IMR-90 (cell line): ENCODE measurements around the gene HDHD5. TPM values are rescaled to one million over a fixed set of nuclear protein-coding genes. Genes with fewer than 3 reads are reported as not detected.

Experiments used
- ATAC-seq: fragments of 200-7000 bp; cut with Tn5 transposase; 2 replicates; pipeline ENCODE4 v1.9.1; 2020; ENCODE audit warnings: low read depth, mild to moderate bottlenecking, moderate library complexity
- BruUV-seq: library from RNA; stranded (reverse); fragments of 400-500 nt; replicated peaks from 2 replicates; lab custom pipeline; 2021; lab: Mats Ljungman, UMichigan
- CTCF ChIA-PET: fragments of 300-600 bp; formaldehyde crosslinking; extraction: SDS; loops from one replicate; lab custom pipeline; 2021; ENCODE audit warnings: antibody characterized with exemption; lab: Yijun Ruan, JAX
- POLR2A ChIA-PET: fragments of 300-600 bp; sonication (Branson Sonifier 250); formaldehyde crosslinking; loops from one replicate; lab custom pipeline; 2022; ENCODE audit warnings: antibody characterized with exemption; ENCODE audit not compliant: unreplicated experiment; lab: Charles Lee
- DNase-seq: peaks from one replicate; pipeline ENCODE4 v3.0.0; 2013
- H2AFZ ChIP-seq: replicated peaks from 2 replicates; pipeline ENCODE3; 2013; ENCODE audit warnings: low read length, mild to moderate bottlenecking; ENCODE audit not compliant: poor library complexity
- H2AK5ac ChIP-seq: 2 replicates; pipeline ENCODE4 v1.6.1; 2013; ENCODE audit warnings: low read depth, low read length, inconsistent platforms
- H2AK9ac ChIP-seq: replicated peaks from 2 replicates; pipeline ENCODE3; 2013; ENCODE audit warnings: mild to moderate bottlenecking, low read depth, low read length, moderate library complexity; ENCODE audit not compliant: poor library complexity
- H2BK120ac ChIP-seq: 2 replicates; pipeline ENCODE4 v1.6.1; 2013; ENCODE audit warnings: low read depth, low read length, inconsistent platforms
- H2BK15ac ChIP-seq: 3 replicates; pipeline ENCODE4 v1.6.1; 2013; ENCODE audit warnings: low read depth, low read length, inconsistent platforms
- H2BK20ac ChIP-seq: 2 replicates; pipeline ENCODE4 v1.6.1; 2013; ENCODE audit warnings: low read depth, mild to moderate bottlenecking, inconsistent platforms, low read length, moderate library complexity
- H2BK5ac ChIP-seq: 2 replicates; pipeline ENCODE4 v1.6.1; 2013; ENCODE audit warnings: mild to moderate bottlenecking, low read depth, low read length, inconsistent platforms; ENCODE audit not compliant: poor library complexity, severe bottlenecking
- H3K14ac ChIP-seq: replicated peaks from 2 replicates; pipeline ENCODE4 v1.6.1; 2013; ENCODE audit warnings: low read depth, low read length, inconsistent platforms
- H3K18ac ChIP-seq: 2 replicates; pipeline ENCODE4 v1.6.1; 2013; ENCODE audit warnings: low read depth, low read length, control low read depth
- H3K23ac ChIP-seq: 2 replicates; pipeline ENCODE4 v1.6.1; 2013; ENCODE audit warnings: low read depth, low read length, inconsistent platforms
- H3K27ac ChIP-seq: 2 replicates; pipeline ENCODE4 v1.5.1; 2013; ENCODE audit warnings: mild to moderate bottlenecking, control low read depth, low read length; ENCODE audit not compliant: insufficient read depth
- H3K27me3 ChIP-seq: 2 replicates; pipeline ENCODE4 v1.6.1; 2013; ENCODE audit warnings: low read length; ENCODE audit not compliant: control insufficient read depth, insufficient read depth
- H3K36me3 ChIP-seq: 2 replicates; pipeline ENCODE4 v1.6.1; 2013; ENCODE audit warnings: low read length, mixed read lengths; ENCODE audit not compliant: control insufficient read depth, insufficient read depth
- H3K4ac ChIP-seq: 2 replicates; pipeline ENCODE4 v1.6.1; 2013; ENCODE audit warnings: low read depth, low read length, inconsistent platforms
- H3K4me1 ChIP-seq: 2 replicates; pipeline ENCODE4 v1.6.1; 2013; ENCODE audit warnings: low read length, mixed read lengths; ENCODE audit not compliant: control insufficient read depth, insufficient read depth
- H3K4me2 ChIP-seq: 2 replicates; pipeline ENCODE4 v1.6.1; 2013; ENCODE audit warnings: low read depth, mild to moderate bottlenecking, control low read depth, low read length, moderate library complexity
- H3K4me3 ChIP-seq: 2 replicates; pipeline ENCODE4 v1.5.1; 2013; ENCODE audit warnings: low read depth, mild to moderate bottlenecking, control low read depth, low read length, moderate library complexity; ENCODE audit not compliant: insufficient read depth
- H3K56ac ChIP-seq: 2 replicates; pipeline ENCODE4 v1.6.1; 2013; ENCODE audit warnings: low read length, inconsistent platforms; ENCODE audit not compliant: insufficient read depth; ENCODE audit errors: extremely low read depth
- H3K79me1 ChIP-seq, 2 experiments: 2 replicates each; pipeline ENCODE4 v1.6.1; 2013; ENCODE audit warnings: low read length in 2 of 2, inconsistent platforms in 1 of 2, low read depth in 1 of 2
- H3K9ac ChIP-seq: 2 replicates; pipeline ENCODE4 v1.6.1; 2013; ENCODE audit warnings: low read depth, low read length, control low read depth
- H3K9me1 ChIP-seq: 2 replicates; pipeline ENCODE4 v1.6.1; 2013; ENCODE audit warnings: low read length, inconsistent platforms; ENCODE audit not compliant: insufficient read depth
- H3K9me3 ChIP-seq: 2 replicates; pipeline ENCODE4 v1.6.1; 2013; ENCODE audit warnings: low read length; ENCODE audit not compliant: control insufficient read depth, insufficient read depth
- H4K20me1 ChIP-seq: 2 replicates; pipeline ENCODE4 v1.6.1; 2013; ENCODE audit warnings: low read length, inconsistent platforms; ENCODE audit not compliant: insufficient read depth
- H4K5ac ChIP-seq: 2 replicates; pipeline ENCODE4 v1.6.1; 2013; ENCODE audit warnings: mild to moderate bottlenecking, low read depth, low read length, control low read depth
- H4K8ac ChIP-seq, 2 experiments: 2 replicates each; pipeline ENCODE4 v1.6.1; 2013; ENCODE audit warnings: low read depth in 2 of 2, low read length in 2 of 2, control low read depth in 1 of 2, inconsistent platforms in 1 of 2
- H4K91ac ChIP-seq: 2 replicates; pipeline ENCODE4 v1.6.1; 2013; ENCODE audit warnings: low read depth, low read length, inconsistent platforms; ENCODE audit not compliant: insufficient read depth
- BHLHE40 ChIP-seq: fragments of 150-350 bp; IDR thresholded peaks from 2 replicates; pipeline ENCODE4 v1.6.1; 2016; ENCODE audit warnings: mild to moderate bottlenecking, low read depth, low read length
- CEBPB ChIP-seq: IDR thresholded peaks from 2 replicates; pipeline ENCODE4 v1.6.1; 2012; ENCODE audit warnings: low read depth, low read length, improper control_type of control experiment
- CHD1 ChIP-seq: IDR thresholded peaks from 2 replicates; pipeline ENCODE4 v1.6.1; 2012; ENCODE audit warnings: low read depth, low read length, improper control_type of control experiment
- CTCF ChIP-seq: conservative IDR thresholded peaks from 2 replicates; pipeline ENCODE4 v1.5.1; 2012; ENCODE audit warnings: mild to moderate bottlenecking, low read depth, low read length, improper control_type of control experiment
- ELK1 ChIP-seq: fragments of 150-350 bp; IDR thresholded peaks from 2 replicates; pipeline ENCODE4 v1.6.1; 2016; ENCODE audit warnings: low read depth, mild to moderate bottlenecking, low read length, moderate library complexity, borderline replicate concordance
- FOS ChIP-seq: fragments of 150-350 bp; IDR thresholded peaks from 2 replicates; pipeline ENCODE4 v1.6.1; 2016; ENCODE audit warnings: low read depth, low read length
- MAFK ChIP-seq: IDR thresholded peaks from 2 replicates; pipeline ENCODE4 v1.6.1; 2012; ENCODE audit warnings: low read depth, low read length, improper control_type of control experiment
- MAZ ChIP-seq: IDR thresholded peaks from 2 replicates; pipeline ENCODE4 v1.6.1; 2012; ENCODE audit warnings: low read depth, mild to moderate bottlenecking, low read length, improper control_type of control experiment, moderate library complexity, borderline replicate concordance
- NFE2L2 ChIP-seq: fragments of 150-350 bp; IDR thresholded peaks from 2 replicates; pipeline ENCODE4 v1.6.1; 2016; ENCODE audit warnings: low read depth, mild to moderate bottlenecking, low read length
- POLR2A ChIP-seq: IDR thresholded peaks from 2 replicates; pipeline ENCODE4 v1.6.1; 2012; ENCODE audit warnings: mild to moderate bottlenecking, low read depth, low read length
- RAD21 ChIP-seq: IDR thresholded peaks from 2 replicates; pipeline ENCODE4 v1.6.1; 2012; ENCODE audit warnings: low read length, improper control_type of control experiment
- RCOR1 ChIP-seq: IDR thresholded peaks from 2 replicates; pipeline ENCODE4 v1.6.1; 2012; ENCODE audit warnings: mild to moderate bottlenecking, low read length, improper control_type of control experiment; ENCODE audit not compliant: insufficient replicate concordance
- RFX5 ChIP-seq: IDR thresholded peaks from 2 replicates; pipeline ENCODE4 v1.8.0; 2012; ENCODE audit warnings: low read depth, mild to moderate bottlenecking, low read length, moderate library complexity
- SMC3 ChIP-seq: fragments of 150-350 bp; IDR thresholded peaks from 2 replicates; pipeline ENCODE4 v1.6.1; 2016; ENCODE audit warnings: low read depth, mild to moderate bottlenecking, antibody characterized with exemption, low read length, moderate library complexity
- USF2 ChIP-seq: fragments of 150-350 bp; IDR thresholded peaks from 2 replicates; pipeline ENCODE4 v1.6.1; 2017; ENCODE audit warnings: mild to moderate bottlenecking, antibody characterized with exemption, low read length, low read depth
- WGBS, 2 experiments: methylation state at CpG; one replicate each; pipeline versions ENCODE4 v1.1.5 to v1.1.7; 2013; ENCODE audit warnings: missing lambda C conversion rate in 2 of 2; ENCODE audit not compliant: insufficient read length in 1 of 2; ENCODE audit errors: extremely low coverage in 2 of 2; 5-methylcytosine and 5-hydroxymethylcytosine counted together
- dilution Hi-C: fragments of 300-500 bp; cut with HindIII; formaldehyde crosslinking; loops from one replicate; pipeline ENCODE4 v1.14.3; 2018; ENCODE audit warnings: low sequenced_read_pairs; ENCODE audit not compliant: unreplicated experiment
- in situ Hi-C: fragments of 300-500 bp; cut with MboI; formaldehyde crosslinking; loops from 3 replicates; pipeline ENCODE4 v1.14.3; 2019; ENCODE audit warnings: low sequenced_read_pairs, inconsistent platforms, mixed read lengths
- intact Hi-C: fragments of 100-400 bp; cut with micrococcal nuclease; formaldehyde crosslinking; loops from 2 replicates; pipeline ENCODE4 v1.10.0; 2022
- polyA plus RNA-seq, 3 experiments: library from polyadenylated mRNA; depleted of rRNA; stranded (reverse); fragments of >200 nt; gene quantifications; 2 replicates each; pipeline ENCODE4 v1.2.3, GENCODE V29; 2012; ENCODE audit warnings: low replicate concordance in 1 of 3
- total RNA-seq: library from RNA; depleted of rRNA; stranded (reverse); fragments of >200 nt; gene quantifications from 2 replicates; pipeline ENCODE4 v1.2.3, GENCODE V29; 2012

HDHD5 gene
- total and polyA plus RNA-seq, 2 of the 4 experiments (the other 2 are of a cell fraction), result 31.9 to 37.5 TPM

- CTCF ChIA-PET, result interaction anchor here (0.6 kb wide), 1 partner anchor 384 kb away, joined by 3 read pairs; no protein-coding TSS in a partner anchor
- intact Hi-C loops, result no loop called here
These were observed 39.4 kb downstream of the HDHD5 start for GRCh38 chr22:17119481-17120202.

More at GRCh38 chr22:17119481-17120202, 39.4 kb downstream of the HDHD5 start:
- Histone ChIP-seq H3K9ac (no peak overlapping the region), H3K4ac (no peak overlapping the region), H3K9me3 (no peaks in the 10 kb centered on the region), H3K4me3 (no peak overlapping the region), H3K27ac (no peak overlapping the region), H4K91ac (no peak overlapping the region), H2BK15ac (no peak overlapping the region), H3K18ac (no peak overlapping the region), H3K36me3 (no peaks in the 10 kb centered on the region), H2BK120ac (no peak overlapping the region), H4K20me1 (no peaks in the 10 kb centered on the region), H3K4me1 (no peaks in the 10 kb centered on the region), H2AFZ (no peak overlapping the region), H2AK9ac (no peak overlapping the region), H3K23ac (no peak overlapping the region), H2BK20ac (no peak overlapping the region), H3K14ac (no peak overlapping the region), H4K8ac (no peak overlapping the region), H2BK5ac (no peak overlapping the region), H3K27me3 (peaks cover 29% of the 10 kb centered on the region), H2AK5ac (no peak overlapping the region), H3K79me1 (no peaks in the 10 kb centered on the region), H3K9me1 (no peaks in the 10 kb centered on the region), H4K5ac (no peak overlapping the region), H3K56ac (no peak overlapping the region), H3K4me2 (no peak overlapping the region)
- 20% methylated on average over 15 of the region's 63 CpGs; no CpG with 5 or more reads in 1 of the 2 experiments for WGBS, 2 experiments
- DNase-seq (no peak), ATAC-seq (no peak)
- dilution Hi-C loops, result no loop called here
- POLR2A ChIA-PET, result no interaction called here
- in situ Hi-C loops, result no loop called here
- TF ChIP-seq MAFK (no peak), ELK1 (no peak), CHD1 (no peak), BHLHE40 (no peak), MAZ (no peak), POLR2A (no peak), CEBPB (no peak), SMC3 (no peak), USF2 (no peak), RCOR1 (no peak), CTCF (no peak), RAD21 (no peak), RFX5 (no peak), NFE2L2 (no peak), FOS (no peak)
- BruUV-seq, result no TSS peak
